ENCODE measurements around the gene DBNL.
A peak's percentile ranks its signal among the peaks of the same experiment; 100 is the strongest.

Gene DBNL

DNA sequence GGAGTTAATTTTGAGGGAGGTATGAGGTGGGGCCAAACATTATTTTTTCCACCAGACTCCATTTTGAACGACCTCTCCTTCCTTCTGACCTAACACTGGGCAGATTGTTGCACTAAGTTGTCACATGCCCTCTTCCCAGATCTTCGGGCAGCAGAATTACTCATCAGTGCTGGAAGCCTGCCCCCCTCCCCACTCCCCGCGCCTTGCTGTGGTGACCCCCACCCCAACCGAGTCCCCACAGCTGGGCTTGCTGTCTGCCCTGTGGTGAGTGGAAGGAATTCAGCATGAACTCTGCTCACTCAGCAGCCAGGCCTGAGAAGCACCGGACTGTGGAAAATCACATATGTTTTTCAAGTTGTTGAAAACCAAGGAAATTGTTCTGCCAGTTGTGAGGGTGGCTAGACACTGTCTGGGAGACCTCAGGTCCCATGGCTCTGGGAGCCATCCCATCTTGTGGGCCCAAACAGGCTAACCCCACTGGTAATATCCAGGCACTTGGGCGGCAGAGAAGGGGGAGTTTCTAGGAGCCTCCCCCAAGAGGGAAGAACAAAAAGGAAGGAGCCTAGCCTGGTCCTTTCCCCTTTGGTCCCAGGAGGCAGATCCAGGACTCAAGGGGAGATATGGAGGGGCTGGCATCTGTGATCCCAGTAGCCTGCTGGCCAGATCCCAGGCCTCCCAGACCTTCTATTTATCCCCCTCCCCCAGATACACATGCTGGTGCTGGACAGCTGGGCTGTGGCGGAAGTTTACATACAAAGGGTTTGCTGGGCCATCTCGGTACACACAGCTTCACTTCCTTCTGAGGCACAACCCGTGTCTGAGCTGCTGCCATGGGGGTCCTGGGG is 56.2 kb downstream of the DBNL start:
- DNase-seq (ENCODE audit: low spot score), result no peak

DNA sequence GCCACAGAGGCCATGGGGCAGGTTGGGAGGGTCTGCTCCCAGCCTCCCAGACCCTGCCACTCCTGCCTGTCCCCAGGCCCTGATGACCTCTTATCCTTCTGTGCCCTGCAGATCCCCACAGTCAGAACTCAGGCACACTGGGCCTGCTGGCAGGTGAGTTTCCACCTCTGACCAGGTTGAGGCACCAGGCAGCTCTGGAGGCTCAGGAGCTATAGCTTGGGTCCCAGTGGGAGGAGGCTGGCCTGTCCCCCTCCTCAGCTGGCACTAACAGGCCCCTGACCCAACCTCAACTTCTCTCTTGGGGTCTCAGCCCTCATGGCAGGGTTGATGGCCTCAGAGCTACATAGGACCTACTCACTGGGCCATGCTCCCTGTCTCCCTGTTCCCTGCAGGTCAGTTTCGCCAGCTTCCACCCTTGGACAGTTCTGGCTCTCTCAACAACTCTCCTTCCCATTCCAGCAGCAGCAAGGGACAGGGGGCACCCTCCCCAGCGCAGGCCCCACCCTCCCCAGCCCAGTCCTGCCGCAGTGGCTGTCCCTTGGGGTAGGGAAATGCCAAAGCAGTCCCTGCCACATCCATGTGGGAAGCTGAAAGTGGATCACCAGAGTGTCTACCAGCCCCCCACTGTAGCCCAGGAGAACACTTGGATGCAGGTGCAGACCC is 56.9 kb downstream of the DBNL start:
- DNase-seq (ENCODE audit: low spot score), result no peak

DNA sequence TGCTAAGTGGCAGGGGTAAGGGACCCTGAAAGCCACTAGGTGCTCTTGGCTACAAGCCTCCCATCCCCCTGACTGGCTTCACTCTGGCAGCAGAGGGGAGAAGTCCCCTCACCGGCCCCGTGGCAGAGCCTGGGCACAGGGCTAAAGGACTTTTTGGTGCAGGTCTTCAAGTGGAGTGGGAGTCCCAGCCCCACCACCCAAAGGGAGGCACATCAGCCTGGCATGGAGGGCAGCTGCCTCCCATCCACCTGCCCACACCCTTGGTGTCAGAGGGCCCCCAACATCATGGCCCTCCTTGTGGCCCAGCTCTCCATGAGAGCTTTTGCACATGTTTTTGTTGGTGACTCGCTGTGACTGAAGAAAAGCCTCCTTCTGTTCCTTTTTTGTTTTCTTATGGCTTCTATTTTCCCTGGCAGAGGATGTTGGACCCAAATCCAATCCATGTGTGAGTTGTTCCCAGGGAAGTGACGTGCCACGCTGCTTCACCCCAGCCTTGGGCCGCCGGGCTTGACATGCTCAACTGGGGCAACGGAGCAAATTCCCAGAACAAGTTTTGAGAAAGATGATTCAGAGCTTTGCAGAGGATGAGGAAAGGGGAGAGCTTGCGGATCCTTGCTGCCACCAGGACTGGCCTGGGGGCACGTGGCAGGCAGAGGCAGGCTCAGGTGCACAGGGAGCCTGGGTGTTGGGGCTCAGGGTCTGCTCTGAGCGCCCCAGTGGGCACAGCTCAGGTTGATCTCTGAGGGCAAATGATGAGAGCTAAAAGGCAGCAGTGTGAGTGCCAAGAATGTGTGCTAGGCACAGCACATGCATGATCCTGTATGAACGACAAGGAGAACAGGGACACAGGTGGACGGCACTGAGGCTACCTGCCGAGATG is 57.7 kb downstream of the DBNL start:
- no peak for DNase-seq (ENCODE audit: low spot score)

DNA sequence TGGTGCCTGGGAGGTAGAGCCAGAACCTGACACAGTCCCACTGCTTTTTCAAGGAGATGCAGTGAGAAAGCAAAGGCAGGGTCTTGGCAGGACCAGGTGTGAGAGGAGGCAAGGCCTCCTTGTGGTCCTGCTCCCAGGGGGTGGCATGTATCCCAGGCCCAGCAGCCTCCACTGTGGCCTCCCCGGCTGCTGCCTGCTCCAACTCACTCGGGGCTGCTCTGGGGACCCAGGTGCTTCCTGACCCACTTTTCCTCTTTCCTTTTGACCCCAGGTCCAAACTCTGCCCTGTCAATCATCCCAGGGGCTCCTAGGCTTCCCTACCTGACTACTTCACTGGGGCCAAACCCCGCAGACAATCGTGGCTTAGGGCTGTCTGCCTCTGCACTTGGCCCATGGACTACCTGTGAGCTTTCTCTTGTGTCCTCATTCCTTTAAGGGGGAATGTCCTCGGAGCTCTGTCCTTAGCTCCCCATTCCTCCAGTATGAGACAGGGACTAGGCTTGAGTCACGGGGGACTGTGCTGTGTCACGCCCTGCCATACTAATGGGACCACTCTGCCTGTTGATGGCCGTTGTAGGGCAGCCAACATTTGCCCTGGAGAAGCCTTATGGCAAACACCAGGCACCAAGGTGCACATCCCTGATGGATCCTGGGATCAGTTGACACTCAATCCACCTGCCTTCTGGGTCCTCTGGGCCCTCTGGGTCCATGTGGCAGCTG is 58.5 kb downstream of the DBNL start:
- DNase-seq (ENCODE audit: low spot score), result no peak

DNA sequence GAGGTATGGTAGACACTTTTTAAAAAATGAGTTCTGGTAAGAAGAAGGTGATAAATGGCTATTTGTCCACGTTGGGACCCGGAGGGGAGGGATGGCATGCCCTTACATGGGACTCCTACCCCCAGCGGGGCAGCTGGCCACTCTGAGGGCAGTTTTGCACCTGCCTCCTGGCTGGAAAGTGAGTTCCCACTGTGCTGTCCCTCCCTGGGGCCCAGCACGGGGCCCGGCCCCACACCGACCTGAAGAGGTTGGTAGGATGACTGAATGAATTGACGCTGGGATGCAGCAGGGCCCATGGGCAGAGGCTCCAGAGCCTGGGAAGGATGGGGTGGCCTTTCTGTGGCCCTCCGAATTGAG is 59.0 kb downstream of the DBNL start:
- DNase-seq (ENCODE audit: low spot score), result no peak

DNA sequence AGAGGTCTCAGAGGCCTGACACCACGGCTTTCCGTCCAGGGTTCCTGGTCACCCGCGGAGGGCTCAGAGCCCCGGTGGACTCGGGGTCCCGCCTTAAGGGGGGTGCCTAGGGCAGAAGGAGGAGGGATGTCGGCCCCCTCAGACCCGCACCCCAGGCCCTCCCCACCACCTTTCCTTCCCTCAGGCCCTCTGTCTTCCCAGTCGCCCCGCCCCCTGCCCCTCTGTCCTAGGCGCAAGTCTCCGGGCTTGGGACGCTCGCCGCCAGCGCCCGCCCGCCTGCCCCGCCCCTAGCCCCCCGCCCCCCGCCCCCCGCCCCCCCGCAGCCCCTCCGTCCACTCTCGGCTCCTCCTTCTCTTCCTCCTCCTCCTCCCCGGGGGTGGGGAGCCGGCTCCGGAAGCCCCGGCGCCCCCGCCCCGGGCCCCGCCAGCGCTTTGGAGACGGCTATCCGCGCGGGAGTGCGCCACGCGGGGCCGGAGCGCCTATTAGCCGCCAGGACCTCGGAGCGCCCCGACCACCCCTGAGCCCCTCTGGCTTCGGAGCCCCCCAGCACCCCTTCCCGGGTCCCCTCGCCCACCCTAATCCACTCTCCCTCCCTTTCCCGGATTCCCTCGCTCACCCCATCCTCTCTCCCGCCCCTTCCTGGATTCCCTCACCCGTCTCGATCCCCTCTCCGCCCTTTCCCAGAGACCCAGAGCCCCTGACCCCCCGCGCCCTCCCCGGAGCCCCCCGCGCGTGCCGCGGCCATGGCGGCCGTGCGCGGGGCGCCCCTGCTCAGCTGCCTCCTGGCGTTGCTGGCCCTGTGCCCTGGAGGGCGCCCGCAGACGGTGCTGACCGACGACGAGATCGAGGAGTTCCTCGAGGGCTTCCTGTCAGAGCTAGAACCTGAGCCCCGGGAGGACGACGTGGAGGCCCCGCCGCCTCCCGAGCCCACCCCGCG is 59.7 kb downstream of the DBNL start, which contains the start of gene AEBP1:
Gene AEBP1, plus strand, starts transcription at position 423 of the 937 bp plus-strand sequence. Its CDS starts 321 bp downstream, at position 744.
- peak; percentile 77 for DNase-seq (ENCODE audit: low spot score)

DNA sequence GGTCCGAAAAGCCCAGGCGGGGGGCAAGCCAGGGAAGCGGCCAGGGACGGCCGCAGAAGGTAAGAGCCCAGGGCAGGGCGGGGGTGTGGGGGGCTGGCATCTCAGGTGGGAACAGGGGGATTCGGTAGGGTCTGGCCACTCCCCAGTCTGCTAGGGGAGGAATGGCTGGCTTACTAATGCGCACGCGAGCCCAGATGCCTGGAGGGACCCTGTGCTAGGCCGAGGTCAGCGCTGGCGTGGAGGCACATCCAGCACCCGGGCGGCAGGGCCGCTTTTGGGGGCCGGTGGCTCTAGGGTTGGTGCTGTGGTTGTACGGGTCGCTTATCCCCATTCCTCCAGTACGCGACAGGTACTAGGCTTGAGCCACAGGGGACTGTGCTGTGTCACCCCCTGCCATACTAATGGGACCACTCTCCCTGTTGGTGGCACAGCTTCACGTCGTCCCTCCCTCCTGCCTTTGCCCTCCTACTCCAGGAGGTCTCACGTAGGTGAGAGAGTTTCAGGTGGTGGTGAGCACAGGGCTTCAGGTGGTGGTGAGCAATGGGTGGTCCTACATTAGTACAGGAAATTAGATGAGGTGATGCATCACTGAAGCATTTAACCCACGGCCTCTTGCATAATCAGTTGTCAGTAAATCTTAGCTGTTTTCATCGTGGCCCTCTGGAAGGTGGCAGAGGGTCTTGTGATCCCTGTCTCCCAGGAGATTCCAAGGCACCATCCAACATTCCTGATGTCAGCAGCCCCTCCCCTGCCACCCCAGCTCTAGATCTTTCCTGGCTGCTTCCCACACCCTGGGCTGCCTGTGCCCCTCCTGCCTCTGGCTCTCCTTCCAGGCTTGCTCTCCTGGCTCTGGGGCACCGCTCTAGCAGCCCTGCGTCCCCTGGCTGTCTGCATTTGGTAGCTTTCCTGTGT is 60.6 kb downstream of the DBNL start:
- DNase-seq (ENCODE audit: low spot score), result peak; percentile 65

DNA sequence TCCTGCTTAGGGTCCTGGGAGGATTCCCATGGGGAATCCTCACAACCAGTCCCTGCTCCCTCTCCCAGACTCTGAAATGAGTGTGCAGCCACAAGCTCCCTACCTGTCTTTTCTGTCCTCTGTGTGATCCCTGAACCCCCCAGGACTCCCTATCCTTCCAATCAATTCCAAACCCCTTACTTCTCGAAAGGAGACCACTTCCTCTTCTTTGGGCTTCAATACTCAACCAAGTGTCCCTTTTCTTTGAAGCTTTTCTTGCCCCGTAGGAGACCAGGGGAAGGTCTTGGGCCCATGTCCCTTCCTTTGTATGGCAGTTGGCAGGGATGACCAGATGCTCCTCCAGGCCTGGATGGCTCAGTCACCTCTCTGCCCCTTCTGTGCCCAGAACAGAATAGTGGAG is 61.3 kb downstream of the DBNL start:
- no peak for DNase-seq (ENCODE audit: low spot score)

DNA sequence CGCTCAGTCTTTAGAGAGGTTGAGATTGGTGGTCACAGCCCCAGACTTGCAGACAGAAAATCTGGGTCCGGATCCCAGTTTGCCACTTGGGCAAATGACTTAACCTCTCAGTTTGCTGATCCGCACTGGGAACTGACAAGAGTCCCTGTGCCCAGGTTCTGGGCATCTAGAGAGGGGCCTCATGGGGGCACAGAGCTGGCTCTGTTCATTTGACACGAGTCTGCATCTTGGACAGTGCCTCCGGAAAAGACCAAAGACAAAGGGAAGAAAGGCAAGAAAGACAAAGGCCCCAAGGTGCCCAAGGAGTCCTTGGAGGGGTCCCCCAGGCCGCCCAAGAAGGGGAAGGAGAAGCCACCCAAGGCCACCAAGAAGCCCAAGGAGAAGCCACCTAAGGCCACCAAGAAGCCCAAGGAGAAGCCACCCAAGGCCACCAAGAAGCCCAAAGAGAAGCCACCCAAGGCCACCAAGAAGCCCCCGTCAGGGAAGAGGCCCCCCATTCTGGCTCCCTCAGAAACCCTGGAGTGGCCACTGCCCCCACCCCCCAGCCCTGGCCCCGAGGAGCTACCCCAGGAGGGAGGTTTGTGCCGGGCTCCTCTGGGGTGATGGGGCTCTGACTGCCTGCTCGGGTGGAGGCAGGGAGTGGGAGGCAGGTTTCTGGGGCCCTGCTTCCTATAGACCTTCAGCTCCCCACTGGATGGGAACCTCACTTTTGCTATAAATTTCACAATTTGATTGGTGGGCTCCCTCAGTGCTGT is 62.0 kb downstream of the DBNL start:
- no peak for DNase-seq (ENCODE audit: low spot score)

DNA sequence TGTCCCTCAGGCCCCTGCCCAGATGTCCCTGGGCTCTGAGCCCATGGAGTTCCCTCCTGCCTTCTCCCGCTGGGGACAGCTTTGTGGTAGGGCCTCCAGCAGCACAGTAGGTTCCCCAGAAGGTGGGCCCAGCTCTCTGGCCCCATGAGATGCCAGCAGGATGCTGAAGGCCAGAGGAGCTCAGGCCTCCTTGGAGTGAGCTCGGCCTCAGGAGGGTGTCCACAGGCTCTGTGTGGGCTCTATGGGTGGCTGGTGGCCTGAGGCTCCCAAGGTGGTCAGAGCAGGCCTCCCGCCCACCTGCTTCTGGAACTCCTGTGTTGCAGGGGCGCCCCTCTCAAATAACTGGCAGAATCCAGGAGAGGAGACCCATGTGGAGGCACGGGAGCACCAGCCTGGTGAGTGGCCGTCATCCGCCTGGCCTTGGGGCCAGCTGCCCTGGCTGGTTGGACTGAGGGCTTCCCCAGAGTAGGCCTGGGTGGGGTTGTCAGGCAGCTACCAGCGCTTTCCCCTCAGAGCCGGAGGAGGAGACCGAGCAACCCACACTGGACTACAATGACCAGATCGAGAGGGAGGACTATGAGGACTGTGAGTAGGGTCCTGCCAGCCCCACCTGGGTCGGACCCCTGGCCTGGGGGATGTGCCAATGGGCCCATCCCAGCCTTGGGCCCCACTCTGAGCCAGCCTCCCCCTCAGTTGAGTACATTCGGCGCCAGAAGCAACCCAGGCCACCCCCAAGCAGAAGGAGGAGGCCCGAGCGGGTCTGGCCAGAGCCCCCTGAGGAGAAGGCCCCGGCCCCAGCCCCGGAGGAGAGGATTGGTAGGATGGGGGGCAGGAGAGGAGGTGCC is 62.8 kb downstream of the DBNL start:
- no peak for DNase-seq (ENCODE audit: low spot score)

DNA sequence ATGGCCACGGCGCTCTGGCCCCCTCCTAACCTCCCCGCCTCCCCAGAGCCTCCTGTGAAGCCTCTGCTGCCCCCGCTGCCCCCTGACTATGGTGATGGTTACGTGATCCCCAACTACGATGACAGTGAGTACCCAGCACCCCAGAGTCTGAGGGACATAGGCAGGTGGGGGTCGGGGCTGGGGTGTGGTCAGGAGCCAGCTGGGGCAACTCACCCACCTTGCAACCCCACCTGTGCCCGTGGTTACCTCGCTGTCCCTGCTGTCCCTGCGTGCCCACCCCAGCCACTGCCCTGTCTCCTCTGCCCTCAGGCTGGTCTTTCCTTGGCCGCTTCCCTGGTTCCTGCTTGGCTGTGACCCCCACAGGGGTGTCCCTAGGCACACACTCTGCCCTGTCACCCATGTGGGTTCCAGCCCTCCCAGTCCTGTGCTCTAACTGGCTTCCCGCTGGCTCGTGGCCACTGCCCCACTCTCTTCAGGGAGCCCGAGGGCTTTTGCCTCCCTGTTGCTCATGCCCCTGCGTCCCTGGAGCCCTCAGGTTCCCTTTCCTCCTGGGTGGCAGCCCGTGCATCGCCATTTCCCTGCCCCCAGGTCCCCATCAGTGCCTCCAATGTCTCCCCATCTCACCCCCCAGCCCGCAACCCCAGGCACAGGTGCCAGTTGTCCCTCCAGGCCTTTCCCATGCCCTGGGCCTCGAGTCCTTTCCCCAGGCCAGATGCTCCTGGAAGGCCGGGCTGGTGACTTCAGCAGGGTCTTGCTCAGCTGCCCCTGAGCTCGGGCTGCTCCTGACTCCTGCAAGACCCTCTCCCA is 63.7 kb downstream of the DBNL start:
- no peak for DNase-seq (ENCODE audit: low spot score)

DNA sequence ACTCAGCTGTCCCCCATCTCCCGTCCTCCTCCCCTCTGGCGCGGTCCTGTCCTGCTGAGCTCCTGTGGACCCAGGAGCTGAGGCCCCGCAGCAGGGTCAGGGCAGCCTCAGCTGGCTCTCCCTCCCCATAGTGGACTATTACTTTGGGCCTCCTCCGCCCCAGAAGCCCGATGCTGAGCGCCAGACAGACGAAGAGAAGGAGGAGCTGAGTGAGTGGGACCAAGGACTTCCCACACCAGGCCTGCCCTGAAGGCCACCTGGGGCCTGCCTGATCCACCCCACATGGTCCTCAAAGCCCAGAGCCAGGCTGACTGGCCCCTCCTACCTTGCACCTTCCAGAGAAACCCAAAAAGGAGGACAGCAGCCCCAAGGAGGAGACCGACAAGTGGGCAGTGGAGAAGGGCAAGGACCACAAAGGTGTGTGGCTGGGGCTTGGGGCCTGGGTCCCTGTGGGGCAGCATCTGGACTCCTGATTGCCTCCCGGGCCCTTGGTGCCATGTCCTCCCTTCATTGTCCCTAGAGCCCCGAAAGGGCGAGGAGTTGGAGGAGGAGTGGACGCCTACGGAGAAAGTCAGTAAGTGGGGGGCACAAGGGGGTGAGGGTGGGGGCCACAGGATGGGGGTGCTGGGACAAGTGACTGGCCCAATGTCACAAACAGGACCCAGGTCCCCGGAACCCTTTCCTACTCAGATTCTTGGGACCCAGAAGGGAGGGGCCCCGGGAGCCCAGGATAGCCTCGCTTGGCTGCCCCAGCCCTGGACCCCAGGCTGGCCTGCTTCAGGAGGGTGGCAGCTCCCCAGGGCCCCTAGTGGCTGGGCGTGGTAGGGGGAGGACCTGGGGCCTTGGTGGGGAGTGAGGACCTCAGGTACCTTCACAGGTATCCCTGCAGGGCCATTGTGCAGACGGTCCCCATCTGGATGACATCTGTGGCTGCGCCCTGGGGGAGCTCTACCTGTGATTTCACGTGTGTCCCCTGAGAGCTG is 64.6 kb downstream of the DBNL start:
- DNase-seq (ENCODE audit: low spot score), result no peak

DNA sequence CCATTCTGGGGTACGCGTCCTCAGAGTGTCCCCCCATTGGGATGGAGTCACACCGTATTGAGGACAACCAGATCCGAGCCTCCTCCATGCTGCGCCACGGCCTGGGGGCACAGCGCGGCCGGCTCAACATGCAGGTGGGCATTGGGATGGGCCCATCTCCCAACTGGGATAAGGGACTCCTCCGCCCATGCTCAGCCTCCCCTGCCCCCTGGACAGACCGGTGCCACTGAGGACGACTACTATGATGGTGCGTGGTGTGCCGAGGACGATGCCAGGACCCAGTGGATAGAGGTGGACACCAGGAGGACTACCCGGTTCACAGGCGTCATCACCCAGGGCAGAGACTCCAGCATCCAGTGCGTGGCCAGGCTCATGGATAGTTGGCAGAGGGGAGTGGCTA is 65.5 kb downstream of the DBNL start:
- no peak for DNase-seq (ENCODE audit: low spot score)

DNA sequence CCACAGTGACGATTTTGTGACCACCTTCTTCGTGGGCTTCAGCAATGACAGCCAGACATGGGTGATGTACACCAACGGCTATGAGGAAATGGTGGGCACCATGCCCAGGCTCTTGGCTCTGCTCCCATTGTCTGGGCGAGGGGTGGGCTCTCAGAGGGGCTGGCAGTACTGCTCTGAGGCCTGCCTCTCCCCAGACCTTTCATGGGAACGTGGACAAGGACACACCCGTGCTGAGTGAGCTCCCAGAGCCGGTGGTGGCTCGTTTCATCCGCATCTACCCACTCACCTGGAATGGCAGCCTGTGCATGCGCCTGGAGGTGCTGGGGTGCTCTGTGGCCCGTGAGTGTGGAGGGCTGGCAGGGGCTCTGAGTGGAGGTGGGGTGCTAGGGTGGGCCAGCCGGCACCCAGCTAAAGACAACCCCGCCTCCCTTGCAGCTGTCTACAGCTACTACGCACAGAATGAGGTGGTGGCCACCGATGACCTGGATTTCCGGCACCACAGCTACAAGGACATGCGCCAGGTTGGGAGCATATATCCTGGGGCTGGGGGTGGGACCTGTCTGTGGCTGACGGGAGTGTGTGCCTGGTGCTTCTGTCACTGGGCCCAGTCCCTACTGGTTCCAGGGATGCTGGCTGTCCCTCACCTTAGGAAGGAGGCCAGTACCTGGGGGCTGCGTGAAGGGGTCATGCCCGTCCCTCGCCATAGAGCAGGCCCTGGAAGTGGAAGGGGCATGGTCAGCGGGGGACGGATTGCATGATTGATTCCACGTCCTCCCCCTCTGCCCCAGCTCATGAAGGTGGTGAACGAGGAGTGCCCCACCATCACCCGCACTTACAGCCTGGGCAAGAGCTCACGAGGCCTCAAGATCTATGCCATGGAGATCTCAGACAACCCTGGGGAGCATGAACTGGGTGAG is 66.5 kb downstream of the DBNL start:
- DNase-seq (ENCODE audit: low spot score), result no peak

Data from ecto neural progenitor cell (in vitro differentiated cells).